Esophagus squamous epithelium (tissue), 5 donors: ENCODE measurements around the gene SAMD14. TPM values are rescaled to one million over a fixed set of nuclear protein-coding genes. Genes with fewer than 3 reads are reported as not detected.
A peak's percentile ranks its signal among the peaks of the same experiment; 100 is the strongest.

Experiments
- DNase-seq: peaks from one replicate; lab custom pipeline; 2025; lab: John Stamatoyannopoulos, UW
- H3K27ac ChIP-seq, 4 donors: fragments of 200-600 bp; sonication (generic); one replicate each; pipeline ENCODE4 v1.5.1; 2016 to 2019; ENCODE audit warnings: mild to moderate bottlenecking in 1 of 4
- H3K27me3 ChIP-seq, 4 donors: fragments of 200-600 bp; sonication (generic); 1 replicate in 3 of 4; 2 replicates in 1 of 4; pipeline versions ENCODE4 v1.5.1 to v1.6.0; 2017 to 2021; ENCODE audit warnings: antibody characterized with exemption in 1 of 4
- H3K36me3 ChIP-seq, 3 donors: fragments of 200-600 bp; sonication (generic); one replicate each; pipeline ENCODE4 v1.5.1; 2016 to 2019
- H3K4me1 ChIP-seq, 3 donors: fragments of 200-600 bp; sonication (generic); one replicate each; pipeline ENCODE4 v1.5.1; 2017 to 2019
- H3K4me3 ChIP-seq, 4 donors: fragments of 200-600 bp; sonication (generic); 1 replicate in 3 of 4; 2 replicates in 1 of 4; pipeline ENCODE4 v1.5.1; 2016 to 2019; ENCODE audit warnings: mild to moderate bottlenecking in 2 of 4, moderate library complexity in 1 of 4
- H3K9me3 ChIP-seq, 3 donors: fragments of 200-600 bp; sonication (generic); one replicate each; pipeline ENCODE4 v1.5.1; 2016 to 2019
- CTCF ChIP-seq, 6 experiments: fragments of 450-650 bp in 4 of 6; fragments of 200-600 bp in 2 of 6; sonication (generic) in 2 of 6; IDR thresholded peaks; one replicate each; pipeline ENCODE4 v1.5.1; 2016 to 2019; ENCODE audit warnings: antibody characterized with exemption in 6 of 6, mild to moderate bottlenecking in 4 of 6, moderate library complexity in 4 of 6
- POLR2A ChIP-seq, 4 donors: fragments of 450-650 bp; IDR thresholded peaks; one replicate each; pipeline ENCODE4 v1.6.1; 2017; ENCODE audit warnings: antibody characterized with exemption in 4 of 4, mild to moderate bottlenecking in 4 of 4, moderate library complexity in 3 of 4
- WGBS, 2 donors: methylation state at CpG; one replicate each; pipeline ENCODE4 v1.1.5; 2018; 5-methylcytosine and 5-hydroxymethylcytosine counted together
- intact Hi-C: fragments of 100-400 bp; cut with DNase I; formaldehyde crosslinking; loops from one replicate; pipeline ENCODE4 v1.15.0; 2022
- total RNA-seq, 4 donors: library from RNA; depleted of rRNA; stranded (reverse); fragments of >200 nt; gene quantifications; one replicate each; pipeline ENCODE4 v1.1.0, GENCODE V29; 2016
- donor health status: DM: yes; HTN: yes; CAD: no.

The SAMD14 gene
- total RNA-seq, 4 donors from 2014 or later: 0.57 TPM; not detected in 3

GRCh38 chr17:50165466-50165865, 35.5 kb upstream of the SAMD14 start:
- no peak for TF ChIP-seq CTCF (IDR thresholded peaks at IDR 0.05)
- TF ChIP-seq POLR2A (IDR thresholded peaks at IDR 0.05): no peak
- H3K4me3 ChIP-seq: peak overlapping the region in 3 of 4 donors; percentile 26 to 57 (median 30)

GRCh38 chr17:50165066-50165465, 35.1 kb upstream of the SAMD14 start:
- intact Hi-C loops: no loop called here

More at GRCh38 chr17:50165466-50165865, 35.5 kb upstream of the SAMD14 start:
- intact Hi-C loops: no loop called here
- Histone ChIP-seq H3K4me1 (peaks cover 7 to 57% (median 9%) of the 10 kb centered on the region in 3 donors), H3K9me3 (no peaks in the 10 kb centered on the region), H3K27me3 (peaks cover 0 to 5% (median 0%) of the 10 kb centered on the region in 4 donors), H3K36me3 (no peaks in the 10 kb centered on the region), H3K27ac (peak overlapping the region in 3 of 4 donors; percentile 79 to 92 (median 83))
- 77 to 81% methylated on average over 3 of the region's 3 CpGs for WGBS, 2 donors
- DNase-seq: no peak

GRCh38 chr17:50164697-50164988, 34.7 kb upstream of the SAMD14 start:
- no peaks in the 10 kb centered on the region for H3K9me3 ChIP-seq
- intact Hi-C loops: no loop called here
- DNase-seq: no peak
- H3K36me3 ChIP-seq: no peaks in the 10 kb centered on the region
- H3K27me3 ChIP-seq: peaks cover 0 to 5% (median 0%) of the 10 kb centered on the region in 4 donors
- H3K4me1 ChIP-seq: peaks cover 7 to 56% (median 9%) of the 10 kb centered on the region in 3 donors
- H3K4me3 ChIP-seq: no peak overlapping the region
- TF ChIP-seq CTCF (IDR thresholded peaks at IDR 0.05) (no peak), POLR2A (IDR thresholded peaks at IDR 0.05) (no peak)
- 92 to 100% methylated on average over 1 to 2 of the region's 2 CpGs for WGBS, 2 donors
- H3K27ac ChIP-seq: no peak overlapping the region

More at GRCh38 chr17:50165066-50165465, 35.1 kb upstream of the SAMD14 start:
- Histone ChIP-seq H3K4me1 (peaks cover 7 to 57% (median 9%) of the 10 kb centered on the region in 3 donors), H3K27me3 (peaks cover 0 to 5% (median 0%) of the 10 kb centered on the region in 4 donors), H3K9me3 (no peaks in the 10 kb centered on the region), H3K4me3 (no peak overlapping the region), H3K27ac (peak overlapping the region in 3 of 4 donors; percentile 79 to 92 (median 83)), H3K36me3 (no peaks in the 10 kb centered on the region)
- TF ChIP-seq POLR2A (IDR thresholded peaks at IDR 0.05): no peak
- no peak for TF ChIP-seq CTCF (IDR thresholded peaks at IDR 0.05)
- whole genome bisulfite sequencing, 2 donors: 50 to 78% methylated on average over 5 to 9 of the region's 9 CpGs
- no peak for DNase-seq

GRCh38 chr17:50163843-50164696, 34.1 kb upstream of the SAMD14 start:
- Histone ChIP-seq H3K4me3 (no peak overlapping the region), H3K36me3 (no peaks in the 10 kb centered on the region), H3K9me3 (no peaks in the 10 kb centered on the region), H3K27me3 (peaks cover 0 to 5% (median 0%) of the 10 kb centered on the region in 4 donors), H3K27ac (no peak overlapping the region), H3K4me1 (peaks cover 6 to 50% (median 9%) of the 10 kb centered on the region in 3 donors)
- DNase-seq: no peak
- TF ChIP-seq POLR2A (IDR thresholded peaks at IDR 0.05): no peak
- no peak for TF ChIP-seq CTCF (IDR thresholded peaks at IDR 0.05)
- 55% methylated on average over 4 of the region's 11 CpGs; no CpG with 5 or more reads in 1 of the 2 donors for WGBS, 2 donors
- intact Hi-C loops: no loop called here
